GM18526 (cell line): ENCODE measurements around the gene BPNT1.

Experiments used
- POLR2A ChIP-seq: IDR thresholded peaks from 3 replicates; pipeline ENCODE4 v1.6.1; 2011; ENCODE audit not compliant: insufficient read length; ENCODE audit errors: extremely low read depth

The BPNT1 gene

DNA sequence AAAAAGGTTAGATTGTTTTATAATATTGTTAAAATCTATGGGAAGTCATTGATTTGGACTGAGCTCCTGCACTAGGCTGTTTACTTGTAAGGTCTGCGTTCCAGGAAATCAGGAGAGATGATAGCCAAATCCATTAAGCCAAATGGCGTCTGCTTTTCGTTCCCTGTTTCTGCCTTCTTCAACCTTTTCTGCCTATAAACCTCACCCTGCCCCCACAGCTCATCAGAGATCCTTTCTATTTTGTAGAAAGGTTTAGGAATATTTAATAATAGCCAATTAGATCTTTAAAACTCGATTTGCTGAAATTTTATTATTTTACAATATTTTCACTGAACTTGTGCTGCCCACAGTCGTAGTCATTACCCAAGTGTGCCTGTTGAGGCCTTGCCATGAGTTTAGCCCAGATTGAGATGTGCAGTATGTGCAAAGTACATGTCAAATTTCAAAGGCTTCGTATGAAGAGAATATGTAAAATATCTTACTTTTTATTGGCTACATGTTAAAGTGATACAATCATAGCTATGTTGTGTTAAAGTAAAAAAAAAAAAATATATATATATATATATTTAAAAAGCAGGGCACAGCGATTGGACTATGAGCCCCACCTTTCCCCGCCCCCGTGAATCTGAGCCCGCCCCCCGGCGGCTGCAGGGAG lies 3.9 kb upstream of the BPNT1 start:
- TF ChIP-seq POLR2A = no peak

DNA sequence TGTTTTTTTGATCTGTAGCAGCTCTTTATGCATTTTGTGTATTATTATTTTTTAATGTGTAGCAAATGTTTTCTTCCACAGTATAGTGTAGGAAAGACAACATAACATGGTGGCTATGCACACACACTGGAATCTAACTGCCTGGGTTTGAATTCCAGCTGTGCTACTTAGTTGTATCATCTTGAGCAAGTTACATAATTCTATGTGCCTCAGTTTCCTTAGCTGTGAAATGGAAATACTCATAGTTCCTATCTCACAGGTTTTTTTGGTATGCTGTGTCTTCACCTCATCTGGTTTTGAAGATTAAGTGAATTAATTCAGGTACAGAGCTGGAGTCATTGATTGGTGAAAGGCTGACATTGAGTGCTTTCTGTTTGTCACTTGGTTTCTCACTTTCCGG lies 3.1 kb upstream of the BPNT1 start:
- TF ChIP-seq POLR2A = no peak

DNA sequence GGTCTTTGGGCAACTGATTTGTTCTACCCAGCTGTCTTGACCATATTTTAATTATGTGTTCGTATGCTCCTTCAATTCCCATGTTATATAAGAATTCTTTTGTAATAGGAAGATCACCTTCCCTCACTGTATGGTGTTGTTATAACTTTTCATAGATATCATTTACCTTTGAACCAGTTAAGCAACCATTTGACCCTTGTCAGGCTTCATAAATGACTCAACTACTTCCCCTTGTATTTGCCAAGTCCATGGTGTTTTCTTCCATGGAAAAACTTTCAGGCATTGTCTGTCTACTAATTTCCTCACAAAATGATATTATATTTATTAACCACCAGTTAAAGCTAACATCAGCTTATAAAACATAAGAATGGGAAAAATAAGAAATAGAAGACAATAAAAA lies 5.1 kb downstream of the BPNT1 start:
- TF ChIP-seq POLR2A = no peak

DNA sequence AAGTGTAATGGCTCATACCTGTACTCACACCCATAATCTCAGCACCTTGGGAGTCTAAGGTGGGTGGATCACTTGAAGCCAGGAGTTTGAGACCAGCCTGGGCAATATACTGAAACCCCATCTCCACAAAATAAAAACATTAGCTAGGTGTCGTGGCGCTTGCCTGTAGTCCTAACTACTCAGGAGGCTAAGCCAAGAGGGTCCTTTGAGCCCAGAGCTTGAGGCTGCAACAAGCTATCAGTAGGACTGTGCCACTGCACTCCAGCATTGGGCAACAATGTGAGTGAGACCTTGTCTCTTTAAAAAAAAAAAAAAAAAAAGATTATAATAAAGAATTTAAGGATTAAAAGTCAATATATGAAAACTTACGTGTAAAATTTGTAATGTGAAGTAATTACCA lies 11.7 kb downstream of the BPNT1 start:
- no peak for TF ChIP-seq POLR2A

DNA sequence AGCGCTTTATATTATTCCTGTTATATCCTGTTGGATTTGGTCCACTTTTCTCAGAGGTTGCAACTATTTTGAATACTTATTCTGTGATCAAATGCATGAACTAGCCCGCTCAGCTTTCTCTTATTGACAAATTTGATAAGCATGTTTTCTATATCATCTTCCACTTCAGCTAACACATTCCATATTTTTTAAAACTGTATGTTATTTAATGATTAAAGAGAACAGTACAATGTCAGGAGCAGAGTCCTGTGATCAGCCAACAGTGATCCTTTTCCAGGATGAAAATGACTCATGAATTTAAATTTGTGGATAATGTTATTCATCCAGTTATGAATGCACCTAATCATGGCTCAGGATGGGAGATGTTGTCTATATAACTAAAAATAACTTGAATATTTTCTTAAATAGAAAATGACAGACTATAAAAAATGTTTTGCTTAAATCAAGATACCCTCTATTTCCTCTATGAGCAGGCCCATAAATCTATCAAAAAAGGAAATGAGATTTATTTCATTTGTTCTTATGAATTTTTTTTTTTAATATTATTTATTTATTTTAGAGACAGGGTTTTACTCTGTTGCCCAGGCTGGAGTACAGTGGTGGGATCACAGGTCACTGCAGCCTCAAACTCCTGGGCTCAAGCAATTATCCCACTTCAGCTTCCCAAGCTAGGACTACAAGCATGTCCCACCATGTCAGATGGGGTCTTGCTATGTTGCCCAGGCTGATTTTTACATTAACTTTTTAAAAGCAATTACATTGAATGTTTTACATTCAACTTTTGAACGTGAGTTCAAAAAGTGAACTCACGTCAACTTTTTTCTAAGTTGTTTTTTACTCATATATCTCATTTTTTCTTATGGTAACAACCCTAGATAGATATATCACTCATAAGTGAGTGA lies 12.5 kb downstream of the BPNT1 start:
- no peak for TF ChIP-seq POLR2A

- no peak for TF ChIP-seq POLR2A
These were observed 22.1 kb downstream of the BPNT1 start for GRCh38 chr1:220067269-220068204.

DNA sequence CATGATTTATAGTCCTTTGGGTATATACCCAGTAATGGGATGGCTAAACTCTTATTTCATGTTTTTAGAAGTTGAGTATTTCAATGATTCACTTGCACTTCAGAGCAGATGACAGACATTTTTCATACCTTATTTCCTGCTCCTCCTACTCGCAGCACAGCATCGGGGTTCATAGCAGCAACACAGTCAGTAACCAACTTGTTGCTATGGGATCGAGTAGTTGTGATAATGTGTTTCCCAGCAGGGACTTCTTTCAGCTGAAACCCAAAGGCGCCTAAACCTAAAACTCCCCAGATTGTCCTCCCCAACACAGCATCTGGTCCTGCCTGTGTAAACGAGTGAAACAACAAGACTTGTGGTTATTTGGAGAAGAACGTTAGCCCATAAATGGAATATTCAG lies 27.0 kb downstream of the BPNT1 start:
- no peak for TF ChIP-seq POLR2A

- no peak for TF ChIP-seq POLR2A
These were observed 28.7 kb downstream of the BPNT1 start for GRCh38 chr1:220060876-220061275.

DNA sequence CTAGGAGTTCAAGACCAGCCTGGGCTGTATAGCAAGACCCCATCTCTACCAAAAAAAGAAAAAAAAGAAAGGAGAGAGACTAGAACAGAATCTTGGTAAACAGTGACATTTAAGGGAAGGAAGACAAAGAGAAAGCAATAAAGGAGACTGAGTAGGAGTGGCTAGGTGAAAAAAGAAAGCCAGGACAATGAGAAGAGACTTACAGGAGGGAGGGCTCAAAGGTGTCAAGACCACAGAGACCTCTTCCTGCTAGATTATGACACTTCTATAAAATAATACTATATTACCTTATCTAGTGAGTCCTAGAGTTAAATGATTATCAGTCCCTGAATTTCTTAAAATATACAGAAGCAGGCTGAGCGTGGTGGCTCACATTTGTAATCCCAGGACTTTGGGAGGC lies 33.2 kb downstream of the BPNT1 start:
- no peak for TF ChIP-seq POLR2A

DNA sequence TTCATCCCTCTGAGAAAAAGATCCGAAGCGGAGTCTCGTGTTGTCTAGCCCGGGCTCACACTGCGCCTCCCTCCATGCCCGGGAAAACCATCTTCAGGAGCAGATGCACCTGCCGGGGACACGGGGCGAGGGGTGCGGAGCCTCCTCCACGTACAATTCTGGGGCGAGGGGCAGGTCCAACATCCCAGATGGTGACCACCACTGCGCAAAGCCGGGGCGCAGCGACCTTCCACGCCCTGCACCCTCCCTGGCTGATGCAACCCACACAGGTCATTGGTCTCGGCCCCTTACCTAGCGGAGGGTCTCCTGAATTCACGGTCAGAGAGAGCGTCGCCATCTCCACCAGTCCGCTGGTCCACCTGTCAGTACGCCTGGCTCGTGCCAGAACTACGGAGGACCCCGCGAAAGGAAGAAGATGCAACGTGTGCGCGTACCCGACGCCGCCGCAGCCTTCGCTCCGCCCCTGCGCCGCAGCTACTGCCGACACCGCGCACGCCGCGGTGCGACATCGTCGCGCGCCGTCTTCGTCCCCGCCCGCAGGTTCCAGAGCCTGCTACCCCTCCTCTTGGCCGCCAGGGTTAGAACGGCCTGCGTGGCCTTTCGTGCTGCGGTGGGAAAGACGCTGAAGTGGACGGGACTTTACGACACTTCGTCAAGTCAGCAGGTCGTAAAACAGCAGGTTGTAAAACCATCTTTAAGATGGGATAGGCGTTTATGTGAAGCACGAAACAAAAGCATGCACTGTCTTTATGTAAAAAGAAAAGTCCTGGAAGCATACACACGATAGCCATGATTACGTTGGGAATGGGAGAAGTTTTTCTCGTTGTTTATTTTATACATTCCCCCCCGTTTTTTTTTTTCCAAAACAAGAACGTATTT lies 43.3 kb downstream of the BPNT1 start, which contains the start of gene EPRS1:
EPRS1 (minus strand) TSS at position 454 of the 879 bp plus-strand sequence; CDS start at position 337, 117 bp downstream.
- peak; percentile 86 for TF ChIP-seq POLR2A

DNA sequence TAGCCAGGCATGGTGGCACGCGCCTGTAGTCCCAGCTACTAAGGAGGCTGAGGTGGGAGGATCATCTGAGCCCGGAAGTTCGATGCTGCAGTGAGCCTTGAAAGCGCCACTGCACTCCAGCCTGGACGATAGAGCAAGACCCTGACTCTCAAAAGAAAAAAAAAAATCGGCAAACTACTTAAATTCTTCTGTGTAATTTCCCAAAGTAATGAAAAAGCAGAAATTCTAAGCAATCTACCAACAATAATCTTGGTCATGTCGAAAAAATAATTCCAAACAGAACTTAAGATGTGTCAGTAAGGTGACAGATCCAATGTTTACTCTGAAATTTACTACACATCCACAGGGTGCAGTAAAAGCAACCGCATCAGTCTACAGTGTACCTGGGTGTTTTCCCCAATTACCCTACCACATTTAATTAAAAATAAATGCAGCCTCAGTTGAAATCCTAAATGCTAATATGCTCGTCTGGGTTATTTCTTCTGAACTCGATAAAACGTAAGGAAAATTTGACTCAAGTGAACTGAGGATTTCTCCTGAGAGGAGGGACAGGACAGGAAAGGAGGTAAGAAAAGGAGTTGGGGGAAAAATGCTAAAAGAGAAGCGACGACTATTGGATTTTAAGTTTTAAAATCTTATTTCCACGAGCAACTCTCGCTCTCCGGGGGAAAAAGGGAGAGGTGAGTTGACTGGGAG lies 44.1 kb downstream of the BPNT1 start:
- no peak for TF ChIP-seq POLR2A

DNA sequence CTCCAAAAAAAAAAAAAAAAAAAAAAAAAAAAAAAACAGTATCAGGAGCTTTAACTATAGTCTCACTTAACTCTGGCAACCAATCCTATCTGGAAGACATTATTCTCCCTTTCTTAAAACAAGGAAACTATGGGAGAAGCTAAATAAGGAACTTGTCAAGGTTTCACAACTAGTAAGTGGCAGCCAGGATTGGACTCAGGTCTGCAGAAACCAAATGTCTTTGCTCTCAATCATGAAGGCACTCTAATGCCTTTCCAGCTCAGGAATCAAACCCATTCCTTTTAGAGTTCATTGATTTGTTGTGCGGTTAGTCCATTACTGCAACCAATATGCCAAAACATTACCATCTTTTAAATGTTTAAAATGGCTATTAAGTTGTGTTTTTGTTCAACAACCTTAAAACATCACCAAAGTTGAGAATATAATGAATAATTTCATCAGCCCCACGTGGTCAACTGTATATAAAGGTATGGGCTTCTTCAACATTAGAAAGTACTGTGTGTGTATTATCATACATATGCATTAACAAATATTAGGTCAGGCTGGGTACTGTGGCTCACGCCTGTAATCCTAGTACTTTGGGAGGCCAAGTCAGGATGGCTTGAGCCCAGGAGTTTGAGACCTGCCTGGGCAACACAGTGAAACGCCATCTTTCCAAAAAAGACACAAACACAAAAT lies 44.8 kb downstream of the BPNT1 start:
- no peak for TF ChIP-seq POLR2A

DNA sequence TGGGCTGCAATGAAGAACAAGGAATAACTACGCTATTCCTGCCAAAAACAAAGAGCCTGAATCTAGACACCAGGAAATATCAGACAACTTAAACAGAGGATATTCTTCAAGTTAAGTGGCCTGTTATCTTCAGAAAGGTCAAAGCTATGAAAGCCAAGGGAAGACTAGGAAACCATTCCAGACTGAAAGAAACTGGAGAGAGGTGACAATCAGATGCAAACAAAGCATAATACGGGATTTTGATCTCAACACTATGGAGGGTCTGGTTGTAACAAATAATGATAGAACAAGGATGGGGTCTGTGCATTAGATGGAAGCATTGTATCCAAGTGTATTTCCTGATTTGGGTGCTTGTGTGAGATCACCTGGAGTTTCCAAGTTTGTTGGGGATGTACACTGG lies 45.9 kb downstream of the BPNT1 start:
- TF ChIP-seq POLR2A = no peak
